SK-N-SH treated with all-trans-retinoic acid at 6 μM for 48 hours (cell line): ENCODE measurements around the gene ASAP2.

ENCODE experiments used
- GLIS3 ChIP-seq: fragments of 250-450 bp; sonication (Bioruptor Pico); IDR thresholded peaks from 2 replicates; pipeline ENCODE4 v1.5.0; 2020; ENCODE audit warnings: mild to moderate bottlenecking, moderate library complexity
- ISL1 ChIP-seq: fragments of 250-450 bp; sonication (Bioruptor Pico); IDR thresholded peaks from 2 replicates; pipeline ENCODE4 v2.1.2; 2022; ENCODE audit warnings: mild to moderate bottlenecking, moderate library complexity
- OSR1 ChIP-seq: fragments of 250-450 bp; sonication (Bioruptor Pico); IDR thresholded peaks from 2 replicates; pipeline ENCODE4 v1.8.0; 2022; ENCODE audit warnings: moderate library complexity, mild to moderate bottlenecking, inconsistent platforms
- PPARA ChIP-seq: fragments of 250-450 bp; sonication (Bioruptor Pico); IDR thresholded peaks from 2 replicates; pipeline ENCODE4 v1.5.0; 2020; ENCODE audit warnings: mild to moderate bottlenecking, borderline replicate concordance
- RARB ChIP-seq: fragments of 250-450 bp; sonication (Bioruptor Pico); IDR thresholded peaks from 2 replicates; pipeline ENCODE4 v1.8.0; 2021; ENCODE audit warnings: mild to moderate bottlenecking, moderate library complexity
- ZFP30 ChIP-seq: fragments of 450-650 bp; formaldehyde crosslinking; IDR thresholded peaks from 2 replicates; pipeline ENCODE4 v1.5.0; 2022; ENCODE audit warnings: mild to moderate bottlenecking, moderate library complexity
- ZNF565 ChIP-seq: fragments of 450-650 bp; formaldehyde crosslinking; conservative IDR thresholded peaks from 2 replicates; pipeline ENCODE4 v1.5.0; 2020; ENCODE audit warnings: low read depth, mild to moderate bottlenecking, moderate library complexity
- TF ChIP-seq, protein P1 (sequence below): fragments of 250-450 bp; sonication (Bioruptor Pico); IDR thresholded peaks from 2 replicates; pipeline ENCODE4 v1.8.0; 2020; ENCODE audit warnings: mild to moderate bottlenecking, moderate library complexity, borderline replicate concordance
- TF ChIP-seq, protein P2 (sequence below): fragments of 250-450 bp; sonication (Bioruptor Pico); IDR thresholded peaks from 2 replicates; pipeline ENCODE4 v1.5.1; 2020; ENCODE audit warnings: low read depth, mild to moderate bottlenecking, moderate library complexity

DNA sequence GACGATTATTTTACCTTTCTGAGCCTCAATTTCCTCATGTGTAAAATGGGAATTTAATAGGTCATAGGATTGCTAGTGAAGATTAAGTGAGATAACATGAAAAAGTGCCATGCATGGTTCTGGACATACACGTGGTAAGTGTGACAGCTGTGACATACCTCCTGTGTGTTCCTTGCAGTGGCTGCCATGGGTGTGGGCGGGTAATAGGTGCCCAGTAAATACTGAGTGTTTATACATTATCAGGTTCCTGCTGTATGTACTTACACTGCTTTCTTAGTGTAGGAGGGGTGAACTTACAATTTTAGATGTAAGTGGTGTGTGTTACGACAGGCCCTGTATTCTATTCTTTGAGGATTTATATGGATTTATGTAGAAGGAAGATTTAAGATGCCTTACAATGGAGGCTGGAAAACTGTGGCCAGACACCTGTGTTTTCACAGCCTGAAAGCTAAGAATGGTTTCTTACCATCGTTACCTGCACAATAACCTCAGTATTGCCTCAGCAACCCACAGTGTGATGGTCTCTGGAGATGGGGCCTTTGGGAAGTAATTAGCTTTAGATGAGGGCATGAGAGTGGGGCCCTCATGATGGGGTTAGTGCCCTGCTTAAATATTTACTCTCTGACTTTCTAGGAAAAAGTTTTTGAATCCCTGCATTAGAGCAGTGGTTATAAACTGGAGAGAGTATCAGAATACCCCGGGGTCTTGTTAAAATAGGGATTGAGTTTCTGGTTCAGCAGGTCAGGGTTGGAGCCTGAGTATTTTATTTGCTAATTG, 78.1 kb downstream of the ASAP2 start:
- no peak for TF ChIP-seq ZNF565 (CRISPR knock-in tag)
- TF ChIP-seq ISL1 (CRISPR knock-in tag), result no peak
- TF ChIP-seq PPARA (CRISPR knock-in tag), result no peak
- TF ChIP-seq RARB (CRISPR knock-in tag), result no peak
- no peak for TF ChIP-seq ZFP30
- no peak for TF ChIP-seq OSR1 (CRISPR knock-in tag)
- TF ChIP-seq GLIS3 (CRISPR knock-in tag), result no peak
- TF ChIP-seq, protein P1, sequence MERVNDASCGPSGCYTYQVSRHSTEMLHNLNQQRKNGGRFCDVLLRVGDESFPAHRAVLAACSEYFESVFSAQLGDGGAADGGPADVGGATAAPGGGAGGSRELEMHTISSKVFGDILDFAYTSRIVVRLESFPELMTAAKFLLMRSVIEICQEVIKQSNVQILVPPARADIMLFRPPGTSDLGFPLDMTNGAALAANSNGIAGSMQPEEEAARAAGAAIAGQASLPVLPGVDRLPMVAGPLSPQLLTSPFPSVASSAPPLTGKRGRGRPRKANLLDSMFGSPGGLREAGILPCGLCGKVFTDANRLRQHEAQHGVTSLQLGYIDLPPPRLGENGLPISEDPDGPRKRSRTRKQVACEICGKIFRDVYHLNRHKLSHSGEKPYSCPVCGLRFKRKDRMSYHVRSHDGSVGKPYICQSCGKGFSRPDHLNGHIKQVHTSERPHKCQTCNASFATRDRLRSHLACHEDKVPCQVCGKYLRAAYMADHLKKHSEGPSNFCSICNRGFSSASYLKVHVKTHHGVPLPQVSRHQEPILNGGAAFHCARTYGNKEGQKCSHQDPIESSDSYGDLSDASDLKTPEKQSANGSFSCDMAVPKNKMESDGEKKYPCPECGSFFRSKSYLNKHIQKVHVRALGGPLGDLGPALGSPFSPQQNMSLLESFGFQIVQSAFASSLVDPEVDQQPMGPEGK, result no peak
- TF ChIP-seq, protein P2, sequence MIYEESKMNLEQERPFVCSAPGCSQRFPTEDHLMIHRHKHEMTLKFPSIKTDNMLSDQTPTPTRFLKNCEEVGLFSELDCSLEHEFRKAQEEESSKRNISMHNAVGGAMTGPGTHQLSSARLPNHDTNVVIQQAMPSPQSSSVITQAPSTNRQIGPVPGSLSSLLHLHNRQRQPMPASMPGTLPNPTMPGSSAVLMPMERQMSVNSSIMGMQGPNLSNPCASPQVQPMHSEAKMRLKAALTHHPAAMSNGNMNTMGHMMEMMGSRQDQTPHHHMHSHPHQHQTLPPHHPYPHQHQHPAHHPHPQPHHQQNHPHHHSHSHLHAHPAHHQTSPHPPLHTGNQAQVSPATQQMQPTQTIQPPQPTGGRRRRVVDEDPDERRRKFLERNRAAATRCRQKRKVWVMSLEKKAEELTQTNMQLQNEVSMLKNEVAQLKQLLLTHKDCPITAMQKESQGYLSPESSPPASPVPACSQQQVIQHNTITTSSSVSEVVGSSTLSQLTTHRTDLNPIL (CRISPR knock-in tag), result no peak
